GM18517 (cell line): ENCODE measurements around the gene SRPRB.

Experiments used
- ATAC-seq: cut with Tn5 transposase; IDR thresholded peaks from one replicate; pipeline ENCODE4 v1.9.1; 2021; ENCODE audit warnings: mild to moderate bottlenecking, moderate library complexity; ENCODE audit not compliant: unreplicated experiment

Gene SRPRB

GRCh38 chr3:133840055-133840737, 34.6 kb downstream of the SRPRB start:
- ATAC-seq: no peak

GRCh38 chr3:133840767-133841166, 35.2 kb downstream of the SRPRB start:
- ATAC-seq: no peak

- ATAC-seq: no peak
Measured at GRCh38 chr3:133841196-133841595, 35.6 kb downstream of the SRPRB start.

GRCh38 chr3:133842158-133842557, 36.5 kb downstream of the SRPRB start:
- no peak for ATAC-seq

- no peak for ATAC-seq
Measured at GRCh38 chr3:133843634-133844033, 38.0 kb downstream of the SRPRB start.

- no peak for ATAC-seq
Measured at GRCh38 chr3:133845127-133845526, 39.5 kb downstream of the SRPRB start.

GRCh38 chr3:133849346-133849745, 43.7 kb downstream of the SRPRB start:
- no peak for ATAC-seq

GRCh38 chr3:133850034-133850433, 44.4 kb downstream of the SRPRB start:
- ATAC-seq: no peak

- no peak for ATAC-seq
Measured at GRCh38 chr3:133851266-133851906, 45.8 kb downstream of the SRPRB start.

GRCh38 chr3:133851931-133852330, 46.3 kb downstream of the SRPRB start:
- no peak for ATAC-seq

- no peak for ATAC-seq
Measured at GRCh38 chr3:133853063-133853924, 47.7 kb downstream of the SRPRB start.

- no peak for ATAC-seq
Measured at GRCh38 chr3:133853925-133854227, 48.3 kb downstream of the SRPRB start.

GRCh38 chr3:133854264-133855001, 48.8 kb downstream of the SRPRB start:
- no peak for ATAC-seq

- no peak for ATAC-seq
Measured at GRCh38 chr3:133855002-133855370, 49.4 kb downstream of the SRPRB start.

- no peak for ATAC-seq
Measured at GRCh38 chr3:133855772-133856171, 50.2 kb downstream of the SRPRB start.

- ATAC-seq: no peak
Measured at GRCh38 chr3:133856316-133856715, 50.7 kb downstream of the SRPRB start.

- no peak for ATAC-seq
Measured at GRCh38 chr3:133857767-133858166, 52.2 kb downstream of the SRPRB start.

- no peak for ATAC-seq
Measured at GRCh38 chr3:133859381-133860234, 54.0 kb downstream of the SRPRB start.

- no peak for ATAC-seq
Measured at GRCh38 chr3:133860519-133860918, 54.9 kb downstream of the SRPRB start.

GRCh38 chr3:133862161-133862560, 56.5 kb downstream of the SRPRB start:
- ATAC-seq: no peak
